Activated CD8-positive, alpha-beta memory T cell treated with anti-CD3 and anti-CD28 coated beads for 48 hours (primary cell): Measurements from ENCODE around the gene AURKAIP1.
A peak's percentile ranks its signal among the peaks of the same experiment; 100 is the strongest.

Experiments used
- DNase-seq, 3 experiments: peaks; one replicate each; pipeline ENCODE4 v3.0.0-alpha.2; 2020; ENCODE audit warnings: low read depth in 2 of 3, low spot score in 2 of 3

AURKAIP1 gene

GRCh38 chr1:1335283-1335682 lies 39.7 kb downstream of the AURKAIP1 start:
- DNase-seq, result no peak

- DNase-seq, result no peak
These were observed 40.2 kb downstream of the AURKAIP1 start for GRCh38 chr1:1334835-1335234.

GRCh38 chr1:1333551-1334241 lies 41.3 kb downstream of the AURKAIP1 start:
- DNase-seq, result no peak

GRCh38 chr1:1332774-1333480 lies 42.1 kb downstream of the AURKAIP1 start:
- no peak for DNase-seq

GRCh38 chr1:1332031-1332755 lies 42.8 kb downstream of the AURKAIP1 start:
- DNase-seq, result no peak

- no peak for DNase-seq
These were observed 43.7 kb downstream of the AURKAIP1 start, which contains the start of gene TAS1R3 for GRCh38 chr1:1331068-1331965. Gene TAS1R3, plus strand, starts transcription at chr1:1331280. Its CDS starts 66 bp downstream, at chr1:1331346.

GRCh38 chr1:1330366-1331067 lies 44.5 kb downstream of the AURKAIP1 start:
- DNase-seq, result no peak

GRCh38 chr1:1329304-1330210 lies 45.5 kb downstream of the AURKAIP1 start:
- DNase-seq, result no peak

GRCh38 chr1:1328254-1328653 lies 46.8 kb downstream of the AURKAIP1 start:
- DNase-seq, result no peak

GRCh38 chr1:1327291-1327690 lies 47.7 kb downstream of the AURKAIP1 start:
- no peak for DNase-seq

GRCh38 chr1:1326075-1326605 lies 48.9 kb downstream of the AURKAIP1 start:
- no peak for DNase-seq

GRCh38 chr1:1325288-1326074 lies 49.5 kb downstream of the AURKAIP1 start:
- no peak for DNase-seq

GRCh38 chr1:1324524-1325287 lies 50.3 kb downstream of the AURKAIP1 start, which contains the start of the genes CPTP and INTS11:
Gene CPTP, plus strand, starts transcription at chr1:1324802. Its CDS starts 2,109 bp downstream, at chr1:1326911.
Gene INTS11, minus strand, starts transcription at chr1:1324660. Its CDS starts 52 bp downstream, at chr1:1324608.
- peak; percentile 90 to 96 (median 96) for DNase-seq

GRCh38 chr1:1324084-1324523 lies 50.9 kb downstream of the AURKAIP1 start:
- no peak for DNase-seq
